Measurements from ENCODE around the gene ATRIP.

DNA sequence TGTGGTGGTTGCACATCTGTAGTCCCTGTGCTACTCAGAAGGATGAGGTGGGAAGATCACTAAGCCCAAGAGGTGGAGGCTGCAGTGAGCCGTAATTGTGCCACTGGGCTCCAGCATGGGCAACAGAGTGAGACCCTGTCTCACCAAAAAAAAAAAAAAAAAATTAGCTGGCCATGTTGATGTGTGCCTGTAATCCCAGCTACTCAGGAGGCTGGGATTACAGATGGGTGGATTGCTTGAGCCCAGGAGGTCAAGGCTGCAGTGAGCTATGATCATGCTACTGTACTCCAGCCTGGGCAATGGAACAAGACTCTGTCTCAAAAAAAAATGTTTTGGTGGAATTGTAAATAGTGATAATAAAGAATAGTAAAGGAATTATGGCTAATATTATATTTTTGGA lies 9.9 kb downstream of the ATRIP start:
- no peak for TF ChIP-seq SPI1 (IDR thresholded peaks at IDR 0.05; ENCODE audit: low read depth, low read length)
- TF ChIP-seq POLR2A (IDR thresholded peaks at IDR 0.05; ENCODE audit: low read depth, low read length): no peak
- TF ChIP-seq POLR2AphosphoS5 (IDR thresholded peaks at IDR 0.05; ENCODE audit: low read depth, low read length): no peak
- TF ChIP-seq TAF1 (IDR thresholded peaks at IDR 0.05; ENCODE audit: low read depth, low read length): no peak
